Measurements from ENCODE around the gene MRPL2.

Gene MRPL2

GRCh38 chr6:43093436-43094289 lies 34.4 kb upstream of the MRPL2 start:
- Histone ChIP-seq H3K4me1 (ENCODE audit: insufficient read depth, low read length) (peaks cover 32% of the 10 kb centered on the region), H3K27me3 (ENCODE audit: insufficient read depth, low read length, poor library complexity) (no peaks in the 10 kb centered on the region), H3K79me2 (ENCODE audit: insufficient read depth, low read length) (peaks cover 67% of the 10 kb centered on the region), H4K20me1 (ENCODE audit: insufficient read depth, low read length) (peaks cover 73% of the 10 kb centered on the region), H3K9ac (ENCODE audit: low read depth, low read length) (no peak overlapping the region), H3K4me2 (ENCODE audit: insufficient read depth, low read length) (0 out of 2 replicates have a peak overlapping the region, but pooled peaks have one; percentile 25), H3K27ac (ENCODE audit: low read length) (peak overlapping the region; percentile 12; the same call in 1 of the 2 replicates), H3K4me3 (ENCODE audit: low read depth in 1 of 2, low read length in 2 of 2) (no peak overlapping the region), H3K36me3 (ENCODE audit: insufficient read depth, low read length) (no peaks in the 10 kb centered on the region), H2AFZ (ENCODE audit: low read depth, low read length) (no peak overlapping the region), H3K9me3 (ENCODE audit: insufficient read depth, low read length, severe bottlenecking) (no peaks in the 10 kb centered on the region)
- TF ChIP-seq CTCF (IDR thresholded peaks at IDR 0.05; ENCODE audit: borderline replicate concordance, extremely low read depth, low read length, poor library complexity, severe bottlenecking) (no peak), EZH2 (IDR thresholded peaks at IDR 0.05; ENCODE audit: borderline replicate concordance, low read depth, low read length, severe bottlenecking) (no peak)
- DNase-seq (no peak), ATAC-seq (ENCODE audit: insufficient read depth, low read depth) (no peak)

- H3K4me1 ChIP-seq (ENCODE audit: insufficient read depth, low read length), result peaks cover 32% of the 10 kb centered on the region
- peak; percentile 78 for ATAC-seq (ENCODE audit: insufficient read depth, low read depth)
Observed at GRCh38 chr6:43092635-43093034, 33.4 kb upstream of the MRPL2 start.

GRCh38 chr6:43091436-43091991 lies 32.3 kb upstream of the MRPL2 start:
- no peak for DNase-seq
- Histone ChIP-seq H3K36me3 (ENCODE audit: insufficient read depth, low read length) (no peaks in the 10 kb centered on the region), H3K9me3 (ENCODE audit: insufficient read depth, low read length, severe bottlenecking) (no peaks in the 10 kb centered on the region), H3K27me3 (ENCODE audit: insufficient read depth, low read length, poor library complexity) (no peaks in the 10 kb centered on the region), H4K20me1 (ENCODE audit: insufficient read depth, low read length) (peaks cover 78% of the 10 kb centered on the region), H3K4me2 (ENCODE audit: insufficient read depth, low read length) (no peak overlapping the region), H3K9ac (ENCODE audit: low read depth, low read length) (no peak overlapping the region), H3K79me2 (ENCODE audit: insufficient read depth, low read length) (peaks cover 67% of the 10 kb centered on the region), H3K4me3 (ENCODE audit: low read depth in 1 of 2, low read length in 2 of 2) (no peak overlapping the region), H3K27ac (ENCODE audit: low read length) (no peak overlapping the region), H2AFZ (ENCODE audit: low read depth, low read length) (no peak overlapping the region), H3K4me1 (ENCODE audit: insufficient read depth, low read length) (peaks cover 32% of the 10 kb centered on the region)
- no peak for ATAC-seq (ENCODE audit: insufficient read depth, low read depth)
- TF ChIP-seq EZH2 (IDR thresholded peaks at IDR 0.05; ENCODE audit: borderline replicate concordance, low read depth, low read length, severe bottlenecking) (no peak), CTCF (IDR thresholded peaks at IDR 0.05; ENCODE audit: borderline replicate concordance, extremely low read depth, low read length, poor library complexity, severe bottlenecking) (no peak)

More at GRCh38 chr6:43092635-43093034, 33.4 kb upstream of the MRPL2 start:
- no peak overlapping the region for H3K9ac ChIP-seq (ENCODE audit: low read depth, low read length)
- peaks cover 76% of the 10 kb centered on the region for H4K20me1 ChIP-seq (ENCODE audit: insufficient read depth, low read length)
- peaks cover 67% of the 10 kb centered on the region for H3K79me2 ChIP-seq (ENCODE audit: insufficient read depth, low read length)
- H3K27ac ChIP-seq (ENCODE audit: low read length), result 0 out of 2 replicates have a peak overlapping the region, but pooled peaks have one; percentile 28
- no peaks in the 10 kb centered on the region for H3K36me3 ChIP-seq (ENCODE audit: insufficient read depth, low read length)
- no peak overlapping the region for H3K4me3 ChIP-seq (ENCODE audit: low read depth in 1 of 2, low read length in 2 of 2)
- H3K27me3 ChIP-seq (ENCODE audit: insufficient read depth, low read length, poor library complexity), result no peaks in the 10 kb centered on the region
- DNase-seq, result no peak
- no peaks in the 10 kb centered on the region for H3K9me3 ChIP-seq (ENCODE audit: insufficient read depth, low read length, severe bottlenecking)
- no peak overlapping the region for H2AFZ ChIP-seq (ENCODE audit: low read depth, low read length)
- peak overlapping the region; percentile 32; the same call in 1 of the 2 replicates for H3K4me2 ChIP-seq (ENCODE audit: insufficient read depth, low read length)
- TF ChIP-seq EZH2 (IDR thresholded peaks at IDR 0.05; ENCODE audit: borderline replicate concordance, low read depth, low read length, severe bottlenecking) (no peak), CTCF (IDR thresholded peaks at IDR 0.05; ENCODE audit: borderline replicate concordance, extremely low read depth, low read length, poor library complexity, severe bottlenecking) (no peak)
